ENCODE results near the gene SEMA5B. TPM values are rescaled to one million over a fixed set of nuclear protein-coding genes. Genes with fewer than 3 reads are reported as not detected.
A peak's percentile ranks its signal among the peaks of the same experiment; 100 is the strongest.

Gene SEMA5B
- total and polyA plus RNA-seq, 9 of the 15 experiments (the other 6 are each of a cell fraction or from before 2014, with no cell fraction given) = not detected

DNA sequence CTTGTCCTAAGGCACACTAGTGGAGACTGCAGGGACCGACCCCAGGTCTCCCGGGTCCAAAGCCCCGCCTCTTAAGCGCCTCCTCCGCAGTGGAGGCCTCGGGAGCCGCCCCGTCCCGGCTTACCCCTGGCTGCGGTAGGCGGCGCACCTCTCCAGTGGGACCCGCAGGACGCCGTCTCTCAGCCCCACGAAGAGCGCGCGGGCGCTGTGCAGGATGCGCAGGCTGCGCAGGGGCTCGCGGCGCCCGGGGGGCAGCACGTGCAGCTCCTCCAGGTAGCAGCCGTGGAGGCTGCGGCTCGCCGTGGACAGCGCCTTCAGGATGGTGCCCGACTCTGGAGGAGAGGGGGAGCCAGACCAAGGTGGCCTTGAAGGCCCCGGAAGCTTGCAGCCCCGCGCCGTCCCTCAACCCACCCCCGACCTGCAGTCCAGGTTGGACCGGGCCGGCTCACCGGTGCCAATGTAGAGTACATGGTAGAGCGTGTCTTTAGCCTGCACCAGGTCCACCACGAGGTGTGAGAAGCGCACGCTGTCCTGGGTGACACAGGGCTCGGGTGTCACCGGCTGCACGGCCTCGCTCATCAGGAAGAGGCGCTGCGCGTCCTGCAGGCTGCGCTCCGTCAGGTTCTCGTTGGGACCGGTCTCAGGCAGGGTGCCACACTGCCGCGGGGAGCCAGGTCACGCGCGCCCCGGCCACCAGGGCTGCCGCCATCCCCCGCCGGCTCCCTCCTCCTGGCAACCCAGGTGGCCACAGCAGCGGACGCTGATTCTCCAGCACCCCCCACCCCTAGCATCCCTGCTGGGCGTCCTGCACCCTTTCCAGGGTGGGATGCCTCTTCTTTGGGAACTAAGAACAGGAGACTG is 105.5 kb downstream of the SEMA5B start (continued):
- TF ChIP-seq, protein P1, sequence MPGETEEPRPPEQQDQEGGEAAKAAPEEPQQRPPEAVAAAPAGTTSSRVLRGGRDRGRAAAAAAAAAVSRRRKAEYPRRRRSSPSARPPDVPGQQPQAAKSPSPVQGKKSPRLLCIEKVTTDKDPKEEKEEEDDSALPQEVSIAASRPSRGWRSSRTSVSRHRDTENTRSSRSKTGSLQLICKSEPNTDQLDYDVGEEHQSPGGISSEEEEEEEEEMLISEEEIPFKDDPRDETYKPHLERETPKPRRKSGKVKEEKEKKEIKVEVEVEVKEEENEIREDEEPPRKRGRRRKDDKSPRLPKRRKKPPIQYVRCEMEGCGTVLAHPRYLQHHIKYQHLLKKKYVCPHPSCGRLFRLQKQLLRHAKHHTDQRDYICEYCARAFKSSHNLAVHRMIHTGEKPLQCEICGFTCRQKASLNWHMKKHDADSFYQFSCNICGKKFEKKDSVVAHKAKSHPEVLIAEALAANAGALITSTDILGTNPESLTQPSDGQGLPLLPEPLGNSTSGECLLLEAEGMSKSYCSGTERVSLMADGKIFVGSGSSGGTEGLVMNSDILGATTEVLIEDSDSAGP (CRISPR knock-in tag; IDR thresholded peaks at IDR 0.05) = no peak
- TF ChIP-seq DIDO1 (tag; IDR thresholded peaks at IDR 0.05; ENCODE audit: low read depth) = no peak
- TF ChIP-seq TSHZ1 (CRISPR knock-in tag; IDR thresholded peaks at IDR 0.05) = no peak
- TF ChIP-seq ZNF395 (CRISPR knock-in tag; IDR thresholded peaks at IDR 0.05) = no peak
- TF ChIP-seq ZNF511 (CRISPR knock-in tag; IDR thresholded peaks at IDR 0.05) = no peak
- TF ChIP-seq ZBTB7A (IDR thresholded peaks at IDR 0.05; ENCODE audit: borderline replicate concordance, control insufficient read depth, low read depth, low read length) = no peak
- TF ChIP-seq ZNF253 (CRISPR knock-in tag; conservative IDR thresholded peaks at IDR 0.05) = no peak
- TF ChIP-seq EGR1 (conservative IDR thresholded peaks at IDR 0.05) = no peak
- TF ChIP-seq FOXM1 (IDR thresholded peaks at IDR 0.05; ENCODE audit: low read depth) = no peak
- TF ChIP-seq FOXM1 (CRISPR knock-in tag; IDR thresholded peaks at IDR 0.05; ENCODE audit: low read depth) = no peak
- TF ChIP-seq CTCF (IDR thresholded peaks at IDR 0.05 in 2 of 3, conservative IDR thresholded peaks at IDR 0.05 in 1 of 3; ENCODE audit: insufficient read depth in 2 of 3, low read depth in 1 of 3, low read length in 3 of 3) = peak; percentile 28 to 63 (median 34); a peak in 4 of 6 replicates
- peak; percentile 32; the same call in 1 of the 2 replicates for TF ChIP-seq L3MBTL2 (IDR thresholded peaks at IDR 0.05)
- peak; percentile 41; the same call in 1 of the 2 replicates for TF ChIP-seq CTBP1 (IDR thresholded peaks at IDR 0.05; ENCODE audit: borderline replicate concordance)
- TF ChIP-seq TFAP4 (CRISPR knock-in tag; IDR thresholded peaks at IDR 0.05; ENCODE audit: borderline replicate concordance) = 0 out of 2 replicates have a peak, but pooled peaks have one; percentile 16
- no peak for TF ChIP-seq ZNF507 (tag; conservative IDR thresholded peaks at IDR 0.05)
- TF ChIP-seq NRF1 (conservative IDR thresholded peaks at IDR 0.05 in 1 of 2, IDR thresholded peaks at IDR 0.05 in 1 of 2) = peak; percentile 76 to 79

Measured in K562 (cell line).